GM12878 (cell line): ENCODE results near the gene NANOS2. TPM values are rescaled to one million over a fixed set of nuclear protein-coding genes. Genes with fewer than 3 reads are reported as not detected.

Experiments used
- ATAC-seq: fragments of 200-7000 bp; cut with Tn5 transposase; 3 replicates; pipeline ENCODE4 v1.9.1; 2020; ENCODE audit warnings: mild to moderate bottlenecking, moderate library complexity
- BruUV-seq: library from RNA; stranded (reverse); fragments of 400-500 nt; replicated peaks from 2 replicates; lab custom pipeline; 2021; lab: Mats Ljungman, UMichigan
- CTCF ChIA-PET: fragments of 300-600 bp; sonication (Branson Sonifier 250); formaldehyde crosslinking; extraction: SDS; loops from one replicate; lab custom pipeline; 2021; ENCODE audit warnings: inconsistent platforms; lab: Yijun Ruan, JAX
- POLR2A ChIA-PET: fragments of 350-600 bp; formaldehyde crosslinking; extraction: SDS; loops from one replicate; lab custom pipeline; 2021; ENCODE audit warnings: inconsistent platforms; lab: Charles Lee
- RAD21 ChIA-PET: fragments of 300-600 bp; sonication (Branson Sonifier 250); formaldehyde crosslinking; loops from one replicate; lab custom pipeline; 2023; ENCODE audit warnings: antibody characterized with exemption; ENCODE audit not compliant: unreplicated experiment; lab: Charles Lee
- SMC1A ChIA-PET: fragments of 300-600 bp; sonication (Branson Sonifier 250); formaldehyde crosslinking; loops from one replicate; lab custom pipeline; 2023; ENCODE audit not compliant: unreplicated experiment, uncharacterized antibody; lab: Charles Lee
- DNase-seq: peaks from one replicate; pipeline ENCODE4 v3.0.0-alpha.2; 2011; ENCODE audit warnings: low read depth, low spot score
- FAIRE-seq: peaks from 3 replicates; lab custom pipeline; 2011; peaks lifted over from hg19 to GRCh38; lab: Jason Lieb, UNC
- H2AFZ ChIP-seq: 2 replicates; pipeline ENCODE4 v1.6.0; 2011; ENCODE audit warnings: low read depth, low read length, control low read depth; ENCODE audit not compliant: control insufficient read depth
- H3K27ac ChIP-seq: 2 replicates; pipeline ENCODE4 v1.5.1; 2011; ENCODE audit warnings: control low read depth; ENCODE audit not compliant: control insufficient read depth, insufficient read depth
- H3K27me3 ChIP-seq, 2 experiments: replicated peaks in 1 of 2; 2 replicates each; pipeline versions ENCODE4 v1.6.0 to v1.6.1; 2011; ENCODE audit warnings: low read length in 1 of 2; ENCODE audit not compliant: control insufficient read depth in 2 of 2, insufficient read depth in 2 of 2
- H3K36me3 ChIP-seq, 2 experiments: 2 replicates each; pipeline ENCODE4 v1.5.1; 2011; ENCODE audit warnings: low read length in 1 of 2; ENCODE audit not compliant: control insufficient read depth in 2 of 2, insufficient read depth in 2 of 2
- H3K4me1 ChIP-seq: 2 replicates; pipeline ENCODE4 v1.6.1; 2011; ENCODE audit warnings: mild to moderate bottlenecking, low read length, moderate library complexity, mixed read lengths; ENCODE audit not compliant: control insufficient read depth, insufficient read depth
- H3K4me2 ChIP-seq: 2 replicates; pipeline ENCODE4 v1.6.0; 2011; ENCODE audit warnings: control low read depth; ENCODE audit not compliant: control insufficient read depth, insufficient read depth
- H3K4me3 ChIP-seq: fragments of 200-600 bp; sonication (generic); 2 replicates; pipeline ENCODE4 v1.5.1; 2016
- H3K79me2 ChIP-seq: 2 replicates; pipeline ENCODE4 v1.6.0; 2011; ENCODE audit warnings: low read length; ENCODE audit not compliant: control insufficient read depth, insufficient read depth
- H3K9ac ChIP-seq: 2 replicates; pipeline ENCODE4 v1.8.0; 2011; ENCODE audit warnings: low read length, control low read depth, mixed read lengths; ENCODE audit not compliant: control insufficient read depth, insufficient read depth
- H3K9me3 ChIP-seq: replicated peaks from 3 replicates; pipeline ENCODE4 v1.5.1; 2011; ENCODE audit warnings: mild to moderate bottlenecking, low read length; ENCODE audit not compliant: control insufficient read depth, insufficient read depth
- H4K20me1 ChIP-seq: 2 replicates; pipeline ENCODE4 v1.6.0; 2011; ENCODE audit not compliant: control insufficient read depth, insufficient read depth
- CBX3 ChIP-seq: fragments of 200-600 bp; sonication (generic); IDR thresholded peaks from 2 replicates; pipeline ENCODE4 v1.6.1; 2016; ENCODE audit warnings: low read depth, borderline replicate concordance
- CEBPZ ChIP-seq: fragments of 150-350 bp; IDR thresholded peaks from 2 replicates; pipeline ENCODE4 v1.6.1; 2016; ENCODE audit warnings: low read depth, low read length
- CREB1 ChIP-seq: IDR thresholded peaks from 2 replicates; pipeline ENCODE4 v1.6.1; 2012; ENCODE audit warnings: low read depth, mild to moderate bottlenecking, inconsistent platforms
- CREM ChIP-seq: IDR thresholded peaks from 2 replicates; pipeline ENCODE4 v1.6.1; 2014; ENCODE audit warnings: antibody characterized with exemption, low read depth
- DPF2 ChIP-seq: fragments of 450-650 bp; IDR thresholded peaks from 2 replicates; pipeline ENCODE4 v1.6.1; 2017; ENCODE audit warnings: mild to moderate bottlenecking
- GATAD2B ChIP-seq: fragments of 450-650 bp; conservative IDR thresholded peaks from 2 replicates; pipeline ENCODE4 v1.6.1; 2017; ENCODE audit warnings: low read depth, mild to moderate bottlenecking, moderate library complexity
- POLR2A ChIP-seq: IDR thresholded peaks from 2 replicates; pipeline ENCODE4 v1.6.1; 2011; ENCODE audit warnings: low read depth, mild to moderate bottlenecking, low read length
- RFX5 ChIP-seq: IDR thresholded peaks from 2 replicates; pipeline ENCODE4 v1.6.1; 2011; ENCODE audit warnings: low read depth, low read length, improper control_type of control experiment
- STAT1 ChIP-seq: fragments of 450-650 bp; conservative IDR thresholded peaks from 2 replicates; pipeline ENCODE4 v1.6.1; 2014; ENCODE audit warnings: antibody characterized with exemption, mild to moderate bottlenecking
- TCF7 ChIP-seq: IDR thresholded peaks from 2 replicates; pipeline ENCODE4 v1.6.1; 2014; ENCODE audit warnings: antibody characterized with exemption, borderline replicate concordance
- ZBTB4 ChIP-seq: fragments of 450-650 bp; formaldehyde crosslinking; IDR thresholded peaks from 2 replicates; pipeline ENCODE4 v1.4.0; 2022; ENCODE audit warnings: mild to moderate bottlenecking, moderate library complexity
- WGBS: methylation state at CpG from one replicate; pipeline ENCODE4 v1.1.6; 2016; ENCODE audit warnings: low lambda C conversion rate; ENCODE audit not compliant: insufficient replicate concordance, insufficient coverage; ENCODE audit errors: missing lambda C conversion rate; 5-methylcytosine and 5-hydroxymethylcytosine counted together
- in situ Hi-C: fragments of 300-500 bp; cut with MboI; formaldehyde crosslinking; loops from 9 replicates; pipeline ENCODE4 v1.14.3; 2018; ENCODE audit warnings: mixed read lengths
- intact Hi-C: fragments of 100-400 bp; cut with micrococcal nuclease; formaldehyde crosslinking; loops from one replicate; pipeline ENCODE4 v1.14.2; 2022; ENCODE audit not compliant: unreplicated experiment
- polyA plus RNA-seq, 11 experiments: library from polyadenylated mRNA; depleted of rRNA in 4 of 11; unstranded in 6 of 11; stranded (reverse) in 5 of 11; fragments of >200 nt; fragmentation: Nextera tagmentation in 4 of 11; fragmentation: Illumina TruSeq in 1 of 11; extraction: Ambion mirVana in 4 of 11; extraction: Trizol in 1 of 11; gene quantifications; 1 replicate in 1 of 11; 2 replicates in 10 of 11; pipeline versions ENCODE4 v1.2.1 to v1.2.3, GENCODE V29; 2011 to 2016; ENCODE audit warnings: inconsistent platforms in 2 of 11, missing spikeins in 2 of 11, low read depth in 1 of 11
- total RNA-seq, 4 experiments: library from RNA; depleted of rRNA in 3 of 4; stranded (reverse); fragments of >200 nt in 3 of 4; fragmentation: Illumina TruSeq in 1 of 4; extraction: Trizol in 1 of 4; gene quantifications; 2 replicates each; pipeline versions ENCODE4 v1.2.1 to v1.2.3, GENCODE V29; 2013 to 2021
- TF ChIP-seq, protein P1 (sequence below): fragments of 150-350 bp; IDR thresholded peaks from 2 replicates; pipeline ENCODE4 v1.6.1; 2014; ENCODE audit warnings: mild to moderate bottlenecking, low read depth, low read length
- TF ChIP-seq, protein P2 (sequence below): fragments of 450-650 bp; IDR thresholded peaks from 2 replicates; pipeline ENCODE4 v1.6.1; 2016; ENCODE audit warnings: mild to moderate bottlenecking

The NANOS2 gene
- total and polyA plus RNA-seq, 10 of the 15 experiments (the other 5 are each of a cell fraction or from before 2014, with no cell fraction given), result not detected

DNA sequence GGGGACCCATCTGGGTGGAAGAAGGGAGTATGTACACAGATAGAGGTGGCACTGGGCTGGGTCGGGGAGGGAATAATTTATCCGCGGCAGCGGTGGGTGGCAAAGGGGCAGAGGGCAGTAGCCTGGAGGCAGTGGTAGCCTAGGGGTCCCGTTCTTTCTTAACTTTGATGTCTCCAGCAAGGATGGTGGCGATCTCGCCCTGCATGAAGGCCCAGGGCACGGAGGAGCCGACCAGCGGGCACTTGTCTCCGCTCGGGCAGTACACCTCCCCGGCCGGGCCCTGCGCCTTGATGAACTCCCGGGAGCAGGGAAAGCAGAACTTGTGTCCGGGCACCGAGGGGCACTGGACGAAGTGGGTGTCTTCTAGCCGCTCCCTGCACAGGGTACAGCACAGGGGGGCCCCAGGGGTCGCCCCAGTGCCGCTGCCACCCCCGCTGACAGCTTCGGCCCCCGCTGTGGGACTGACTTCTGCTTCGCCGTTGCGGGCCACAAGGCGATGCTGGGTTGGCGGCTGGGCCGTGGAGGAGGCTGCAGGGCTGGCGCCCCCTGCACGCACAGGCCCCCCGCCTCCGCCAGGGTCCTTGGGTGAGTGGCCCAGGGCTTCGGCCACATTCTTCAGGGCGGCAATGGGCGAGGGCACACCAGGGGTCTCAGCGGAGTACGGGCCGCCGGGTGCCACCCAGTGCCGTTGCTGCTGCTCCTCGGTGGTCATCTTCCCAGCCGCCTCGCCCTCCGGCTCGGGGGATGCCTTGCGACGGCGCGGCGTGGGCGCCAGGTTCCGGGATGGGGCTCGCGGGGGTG is 30.5 kb downstream of the NANOS2 start:
- ChIA-PET SMC1A (interaction anchor here (0.8 to 6.0 kb wide), 3 partner anchors 17 to 67 kb away, joined by 3 to 98 read pairs (median 9); partner anchors contain the start of genes FOXA3 and SYMPK), CTCF (interaction anchor here (1.2 to 9.1 kb wide), 5 partner anchors 19 to 144 kb away, joined by 3 to 194 read pairs (median 6); partner anchors contain the start of genes FOXA3 and SYMPK), RAD21 (interaction anchor here (7.6 kb wide), 1 partner anchor 19 kb away, joined by 159 read pairs; the partner anchor contains the start of genes FOXA3 and SYMPK), POLR2A (interaction anchor here (0.6 to 9.0 kb wide), 2 partner anchors 19 to 20 kb away, joined by 3 to 178 read pairs; partner anchors contain the start of genes FOXA3 and SYMPK)
- in situ Hi-C loops (no loop called here), intact Hi-C loops (loop anchor here (1.0 kb wide), 1 partner anchor 67 kb away; no protein-coding TSS in a partner anchor)
- Histone ChIP-seq H4K20me1 (no peaks in the 10 kb centered on the region), H3K27ac (no peak overlapping the region), H2AFZ (no peak overlapping the region), H3K9me3 (no peaks in the 10 kb centered on the region), H3K36me3 (peaks cover 0 to 1% of the 10 kb centered on the region in 2 experiments; a peak in 1 of 4 replicates), H3K27me3 (no peaks in the 10 kb centered on the region), H3K9ac (no peak overlapping the region), H3K4me3 (0 out of 2 replicates have a peak overlapping the region, but pooled peaks have one; percentile 49), H3K79me2 (peaks cover 10% of the 10 kb centered on the region), H3K4me2 (peak overlapping the region; percentile 98), H3K4me1 (peaks cover 26% of the 10 kb centered on the region)
- FAIRE-seq, result no peak
- no peak for DNase-seq
- WGBS, result 87% methylated on average over 43 of the region's 57 CpGs
- BruUV-seq, result no TSS peak
- no peak for ATAC-seq
- TF ChIP-seq POLR2A, result peak; percentile 16; the same call in 1 of the 2 replicates
- TF ChIP-seq CREB1, result no peak
- TF ChIP-seq, protein P1, sequence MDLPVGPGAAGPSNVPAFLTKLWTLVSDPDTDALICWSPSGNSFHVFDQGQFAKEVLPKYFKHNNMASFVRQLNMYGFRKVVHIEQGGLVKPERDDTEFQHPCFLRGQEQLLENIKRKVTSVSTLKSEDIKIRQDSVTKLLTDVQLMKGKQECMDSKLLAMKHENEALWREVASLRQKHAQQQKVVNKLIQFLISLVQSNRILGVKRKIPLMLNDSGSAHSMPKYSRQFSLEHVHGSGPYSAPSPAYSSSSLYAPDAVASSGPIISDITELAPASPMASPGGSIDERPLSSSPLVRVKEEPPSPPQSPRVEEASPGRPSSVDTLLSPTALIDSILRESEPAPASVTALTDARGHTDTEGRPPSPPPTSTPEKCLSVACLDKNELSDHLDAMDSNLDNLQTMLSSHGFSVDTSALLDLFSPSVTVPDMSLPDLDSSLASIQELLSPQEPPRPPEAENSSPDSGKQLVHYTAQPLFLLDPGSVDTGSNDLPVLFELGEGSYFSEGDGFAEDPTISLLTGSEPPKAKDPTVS, result no peak
- TF ChIP-seq ZBTB4 (CRISPR knock-in tag), result no peak
- TF ChIP-seq DPF2, result no peak
- no peak for TF ChIP-seq RFX5
- no peak for TF ChIP-seq TCF7
- TF ChIP-seq CBX3, result no peak
- no peak for TF ChIP-seq CREM
- no peak; the same call in 1 of the 2 replicates for TF ChIP-seq GATAD2B
- no peak for TF ChIP-seq CEBPZ
- TF ChIP-seq, protein P2, sequence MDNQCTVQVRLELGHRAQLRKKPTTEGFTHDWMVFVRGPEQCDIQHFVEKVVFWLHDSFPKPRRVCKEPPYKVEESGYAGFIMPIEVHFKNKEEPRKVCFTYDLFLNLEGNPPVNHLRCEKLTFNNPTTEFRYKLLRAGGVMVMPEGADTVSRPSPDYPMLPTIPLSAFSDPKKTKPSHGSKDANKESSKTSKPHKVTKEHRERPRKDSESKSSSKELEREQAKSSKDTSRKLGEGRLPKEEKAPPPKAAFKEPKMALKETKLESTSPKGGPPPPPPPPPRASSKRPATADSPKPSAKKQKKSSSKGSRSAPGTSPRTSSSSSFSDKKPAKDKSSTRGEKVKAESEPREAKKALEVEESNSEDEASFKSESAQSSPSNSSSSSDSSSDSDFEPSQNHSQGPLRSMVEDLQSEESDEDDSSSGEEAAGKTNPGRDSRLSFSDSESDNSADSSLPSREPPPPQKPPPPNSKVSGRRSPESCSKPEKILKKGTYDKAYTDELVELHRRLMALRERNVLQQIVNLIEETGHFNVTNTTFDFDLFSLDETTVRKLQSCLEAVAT, result peak; percentile 38; the same call in 1 of the 2 replicates
- no peak for TF ChIP-seq STAT1
